Liver (tissue), 9 donors: ENCODE measurements around the gene UNC93A. TPM values are rescaled to one million over a fixed set of nuclear protein-coding genes. Genes with fewer than 3 reads are reported as not detected.
A peak's percentile ranks its signal among the peaks of the same experiment; 100 is the strongest.

ENCODE experiments used
- DNase-seq: peaks from one replicate; pipeline ENCODE4 v3.0.0-alpha.2; 2017; ENCODE audit warnings: low spot score
- H3K27ac ChIP-seq, 2 donors: one replicate each; pipeline ENCODE4 v1.7.0; 2013; ENCODE audit warnings: inconsistent platforms in 2 of 2, low read length in 2 of 2, control low read depth in 1 of 2, low read depth in 1 of 2, mild to moderate bottlenecking in 1 of 2
- H3K27me3 ChIP-seq, 4 donors: one replicate each; pipeline versions ENCODE4 v1.6.1 to v1.7.0; 2013; ENCODE audit warnings: low read length in 3 of 4, inconsistent platforms in 1 of 4, mild to moderate bottlenecking in 1 of 4, moderate library complexity in 1 of 4; ENCODE audit not compliant: control insufficient read depth in 4 of 4, insufficient read depth in 4 of 4
- H3K36me3 ChIP-seq, 4 donors: one replicate each; pipeline versions ENCODE4 v1.6.1 to v1.7.0; 2013; ENCODE audit warnings: low read length in 3 of 4, mild to moderate bottlenecking in 3 of 4, low read depth in 1 of 4, moderate library complexity in 1 of 4; ENCODE audit not compliant: control insufficient read depth in 4 of 4, insufficient read depth in 3 of 4
- H3K4me1 ChIP-seq, 4 donors: one replicate each; pipeline versions ENCODE4 v1.6.1 to v1.7.0; 2013; ENCODE audit warnings: low read length in 3 of 4, mild to moderate bottlenecking in 3 of 4, moderate library complexity in 1 of 4; ENCODE audit not compliant: control insufficient read depth in 4 of 4, insufficient read depth in 4 of 4
- H3K4me3 ChIP-seq, 3 donors: one replicate each; pipeline versions ENCODE4 v1.6.1 to v1.7.0; 2013; ENCODE audit warnings: low read length in 3 of 3, control low read depth in 1 of 3, low read depth in 1 of 3, mild to moderate bottlenecking in 1 of 3
- H3K9ac ChIP-seq, 2 donors: one replicate each; pipeline ENCODE4 v1.7.0; 2013; ENCODE audit warnings: low read length in 2 of 2, mild to moderate bottlenecking in 2 of 2, moderate library complexity in 2 of 2, control low read depth in 1 of 2, low read depth in 1 of 2
- H3K9me3 ChIP-seq, 4 donors: one replicate each; pipeline versions ENCODE4 v1.6.1 to v1.7.0; 2013; ENCODE audit warnings: low read length in 3 of 4; ENCODE audit not compliant: control insufficient read depth in 4 of 4
- ATF3 ChIP-seq: IDR thresholded peaks from 2 replicates; pipeline ENCODE4 v1.6.1; 2016; ENCODE audit warnings: antibody characterized with exemption
- CTCF ChIP-seq: fragments of 150-350 bp; IDR thresholded peaks from 2 replicates; pipeline ENCODE4 v1.5.1; 2017; ENCODE audit warnings: improper control_type of control experiment, low read depth, low read length; ENCODE audit not compliant: missing input control
- EGR1 ChIP-seq, 2 donors: IDR thresholded peaks; 2 replicates each; pipeline ENCODE4 v1.6.1; 2016 to 2018; ENCODE audit warnings: antibody characterized with exemption in 2 of 2, low read depth in 2 of 2
- FOXA1 ChIP-seq: IDR thresholded peaks from 2 replicates; pipeline ENCODE4 v1.6.1; 2016; ENCODE audit warnings: antibody characterized with exemption
- FOXA2 ChIP-seq: IDR thresholded peaks from 2 replicates; pipeline ENCODE4 v1.6.1; 2016; ENCODE audit warnings: antibody characterized with exemption
- GABPA ChIP-seq, 2 donors: IDR thresholded peaks in 1 of 2; conservative IDR thresholded peaks in 1 of 2; 2 replicates each; pipeline ENCODE4 v1.6.1; 2016; ENCODE audit warnings: antibody characterized with exemption in 2 of 2, mild to moderate bottlenecking in 1 of 2, moderate library complexity in 1 of 2
- HNF4A ChIP-seq, 2 donors: conservative IDR thresholded peaks; 2 replicates each; pipeline ENCODE4 v1.6.1; 2016; ENCODE audit warnings: antibody characterized with exemption in 2 of 2, mild to moderate bottlenecking in 2 of 2
- HNF4G ChIP-seq: IDR thresholded peaks from 2 replicates; pipeline ENCODE4 v1.6.1; 2016; ENCODE audit warnings: antibody characterized with exemption
- JUND ChIP-seq, 2 donors: IDR thresholded peaks; 2 replicates each; pipeline ENCODE4 v1.6.1; 2016; ENCODE audit warnings: antibody characterized with exemption in 2 of 2
- MAX ChIP-seq: IDR thresholded peaks from 2 replicates; pipeline ENCODE4 v1.6.1; 2016; ENCODE audit warnings: antibody characterized with exemption
- NR2F2 ChIP-seq: IDR thresholded peaks from 2 replicates; pipeline ENCODE4 v1.6.1; 2016; ENCODE audit warnings: antibody characterized with exemption
- RAD21 ChIP-seq, 2 donors: IDR thresholded peaks; 2 replicates each; pipeline ENCODE4 v1.6.1; 2016; ENCODE audit warnings: antibody characterized with exemption in 2 of 2, mild to moderate bottlenecking in 2 of 2
- REST ChIP-seq: IDR thresholded peaks from 2 replicates; pipeline ENCODE4 v1.6.1; 2016; ENCODE audit warnings: antibody characterized with exemption, mild to moderate bottlenecking
- RXRA ChIP-seq, 2 donors: IDR thresholded peaks; 2 replicates each; pipeline ENCODE4 v1.6.1; 2017 to 2018; ENCODE audit warnings: antibody characterized with exemption in 2 of 2, mild to moderate bottlenecking in 1 of 2
- SP1 ChIP-seq: IDR thresholded peaks from 2 replicates; pipeline ENCODE4 v1.6.1; 2018; ENCODE audit warnings: antibody characterized with exemption, mild to moderate bottlenecking
- TAF1 ChIP-seq: conservative IDR thresholded peaks from 2 replicates; pipeline ENCODE4 v1.6.1; 2016; ENCODE audit warnings: antibody characterized with exemption, mild to moderate bottlenecking
- YY1 ChIP-seq: IDR thresholded peaks from 2 replicates; pipeline ENCODE4 v1.6.1; 2016; ENCODE audit warnings: antibody characterized with exemption, mild to moderate bottlenecking
- ZBTB33 ChIP-seq: IDR thresholded peaks from 2 replicates; pipeline ENCODE4 v1.6.1; 2016; ENCODE audit warnings: antibody characterized with exemption
- WGBS: extraction: QIAGEN DNeasy Blood & Tissue Kit; methylation state at CpG from one replicate; pipeline ENCODE4 v1.1.7; 2013; 5-methylcytosine and 5-hydroxymethylcytosine counted together
- polyA plus RNA-seq, 2 donors: library from polyadenylated mRNA; stranded (reverse) in 1 of 2; unstranded in 1 of 2; fragments of 200-250 nt in 1 of 2; fragments of >200 nt in 1 of 2; fragmentation: Nextera tagmentation in 1 of 2; extraction: Ambion mirVana in 1 of 2; gene quantifications; one replicate each; pipeline versions ENCODE4 v1.2.1 to v1.2.3, GENCODE V29; 2013 to 2015
- total RNA-seq, 2 donors: library from RNA; depleted of rRNA; stranded (reverse); fragments of >200 nt; gene quantifications; one replicate each; pipeline ENCODE4 v1.2.3, GENCODE V29; 2014
- donor health status: healthy.
- donor health status: healthy.
- donor health status: healthy.
- donor health status: healthy.
- donor health status: healthy.

Gene UNC93A
- total and polyA plus RNA-seq, 4 donors = 0.79 to 14.0 (median 4.6) TPM

- Histone ChIP-seq H3K9me3 (no peaks in the 10 kb centered on the region), H3K9ac (no peak overlapping the region), H3K36me3 (no peaks in the 10 kb centered on the region), H3K27me3 (no peaks in the 10 kb centered on the region), H3K4me3 (no peak overlapping the region), H3K4me1 (peaks cover 5 to 53% (median 18%) of the 10 kb centered on the region in 4 donors), H3K27ac (peak overlapping the region in 1 of 2 donors; percentile 17)
- no peak for TF ChIP-seq FOXA2
- TF ChIP-seq MAX = no peak
- TF ChIP-seq JUND (IDR thresholded peaks at IDR 0.05) = no peak
- TF ChIP-seq ZBTB33 = no peak
- no peak for TF ChIP-seq RAD21 (IDR thresholded peaks at IDR 0.05)
- TF ChIP-seq CTCF = no peak
- no peak for TF ChIP-seq ATF3
- no peak for DNase-seq
Observed at GRCh38 chr6:167345348-167345747, 54.2 kb downstream of the UNC93A start.

- DNase-seq = no peak
- Histone ChIP-seq H3K27me3 (no peaks in the 10 kb centered on the region), H3K4me1 (peaks cover 5 to 59% (median 18%) of the 10 kb centered on the region in 4 donors), H3K36me3 (no peaks in the 10 kb centered on the region), H3K4me3 (no peak overlapping the region), H3K9ac (no peak overlapping the region), H3K9me3 (no peaks in the 10 kb centered on the region), H3K27ac (peak overlapping the region; percentile 23 to 75)
- TF ChIP-seq GABPA (IDR thresholded peaks at IDR 0.05 in 1 of 2, conservative IDR thresholded peaks at IDR 0.05 in 1 of 2) = no peak
- peak; percentile 60 for TF ChIP-seq REST
- no peak for TF ChIP-seq CTCF
- peak; percentile 70 for TF ChIP-seq FOXA2
- TF ChIP-seq EGR1 (IDR thresholded peaks at IDR 0.05; ENCODE audit: low read depth in 2 of 2) = no peak
- TF ChIP-seq NR2F2 = no peak
- peak; percentile 82 for TF ChIP-seq FOXA1
- peak; percentile 25 to 90 for TF ChIP-seq RXRA (IDR thresholded peaks at IDR 0.05)
- TF ChIP-seq SP1 = peak; percentile 67
- TF ChIP-seq HNF4A (conservative IDR thresholded peaks at IDR 0.05) = peak; percentile 77 to 94
- TF ChIP-seq JUND (IDR thresholded peaks at IDR 0.05) = peak in 1 of 2 donors; percentile 47
- TF ChIP-seq YY1 = peak; percentile 96
- peak; percentile 74 for TF ChIP-seq MAX
- no peak for TF ChIP-seq TAF1
- peak; percentile 79 for TF ChIP-seq ZBTB33
- no peak for TF ChIP-seq ATF3
- peak; percentile 31 for TF ChIP-seq HNF4G
- peak; percentile 41 to 62 for TF ChIP-seq RAD21 (IDR thresholded peaks at IDR 0.05)
- WGBS = 46% methylated on average over 4 of the region's 4 CpGs
Observed at GRCh38 chr6:167345960-167346359, 54.8 kb downstream of the UNC93A start.
